PFSK-1 (cell line): ENCODE measurements around the gene VTI1A.

Experiments used
- POLR2AphosphoS5 ChIP-seq: IDR thresholded peaks from 2 replicates; pipeline ENCODE4 v1.6.1; 2012; ENCODE audit warnings: low read depth, mild to moderate bottlenecking, control low read depth, low read length, moderate library complexity
- REST ChIP-seq, 2 experiments: IDR thresholded peaks; 2 replicates each; pipeline versions ENCODE4 v1.6.1 to v1.8.0; 2011 to 2012; ENCODE audit warnings: low read depth in 2 of 2, low read length in 2 of 2, control low read depth in 1 of 2, inconsistent platforms in 1 of 2, mild to moderate bottlenecking in 1 of 2, moderate library complexity in 1 of 2; ENCODE audit not compliant: insufficient read depth in 1 of 2
- SIN3A ChIP-seq: IDR thresholded peaks from 2 replicates; pipeline ENCODE4 v1.6.1; 2012; ENCODE audit warnings: mild to moderate bottlenecking, low read length, moderate library complexity, borderline replicate concordance; ENCODE audit not compliant: insufficient read depth
- TAF1 ChIP-seq: IDR thresholded peaks from 2 replicates; pipeline ENCODE4 v1.6.1; 2012; ENCODE audit warnings: low read length, control low read depth, borderline replicate concordance; ENCODE audit not compliant: insufficient read depth

- TF ChIP-seq POLR2AphosphoS5 (no peak), REST (IDR thresholded peaks at IDR 0.05; ENCODE audit: insufficient read depth in 1 of 2, low read depth in 2 of 2, low read length in 2 of 2) (no peak), SIN3A (no peak), TAF1 (no peak)
Observed at GRCh38 chr10:112666094-112666493, 219.1 kb downstream of the VTI1A start.
